ENCODE measurements around the gene D2HGDH. TPM values are rescaled to one million over a fixed set of nuclear protein-coding genes. Genes with fewer than 3 reads are reported as not detected.

D2HGDH gene
- total RNA-seq, 1 donor from 2014 or later = 10.0 TPM

GRCh38 chr2:241811201-241811951 is 76.9 kb downstream of the D2HGDH start:
- FAIRE-seq (no peak), DNase-seq (ENCODE audit: low read depth) (no peak)

GRCh38 chr2:241811952-241812729 is 77.7 kb downstream of the D2HGDH start:
- no peak for DNase-seq (ENCODE audit: low read depth)

More at GRCh38 chr2:241811201-241811951, 76.9 kb downstream of the D2HGDH start:
- Mint-ChIP-seq H3K9me3 (ENCODE audit: unreplicated experiment) (no peaks in the 10 kb centered on the region), H3K27ac (ENCODE audit: unreplicated experiment) (no peak overlapping the region), H3K27me3 (ENCODE audit: low read depth, unreplicated experiment) (peaks cover 4% of the 10 kb centered on the region), H3K4me1 (ENCODE audit: low read depth, unreplicated experiment) (peaks cover 5% of the 10 kb centered on the region), H3K36me3 (ENCODE audit: low read depth, unreplicated experiment) (no peaks in the 10 kb centered on the region), H3K4me3 (ENCODE audit: unreplicated experiment) (no peak overlapping the region)
- H3K4me1 ChIP-seq (ENCODE audit: insufficient read depth, low read length) = no peaks in the 10 kb centered on the region
- H3K27ac ChIP-seq (ENCODE audit: low read depth, low read length) = no peak overlapping the region
- H2AFZ ChIP-seq (ENCODE audit: low read depth, low read length) = no peak overlapping the region
- no peak overlapping the region for H3K4me3 ChIP-seq (ENCODE audit: insufficient read depth, low read depth, low read length)
- TF ChIP-seq EZH2 (IDR thresholded peaks at IDR 0.05; ENCODE audit: insufficient read depth, low read length) (no peak), CTCF (IDR thresholded peaks at IDR 0.05; ENCODE audit: insufficient read depth, low read depth, low read length) (no peak)
- no peaks in the 10 kb centered on the region for H3K36me3 ChIP-seq (ENCODE audit: insufficient read depth, low read length)
- no peak overlapping the region for H3K9ac ChIP-seq (ENCODE audit: low read length)
- no peaks in the 10 kb centered on the region for H3K27me3 ChIP-seq (ENCODE audit: insufficient read depth, low read length)
- no peak overlapping the region for H3K4me2 ChIP-seq (ENCODE audit: low read length)
- H3K79me2 ChIP-seq (ENCODE audit: insufficient read depth, low read length) = no peaks in the 10 kb centered on the region
- H4K20me1 ChIP-seq (ENCODE audit: insufficient read depth, low read length) = no peaks in the 10 kb centered on the region
- H3K9me3 ChIP-seq (ENCODE audit: insufficient read depth, low read depth, low read length) = no peaks in the 10 kb centered on the region

More at GRCh38 chr2:241811952-241812729, 77.7 kb downstream of the D2HGDH start:
- Histone ChIP-seq H2AFZ (ENCODE audit: low read depth, low read length) (no peak overlapping the region), H3K4me1 (ENCODE audit: insufficient read depth, low read length) (no peaks in the 10 kb centered on the region), H3K4me3 (ENCODE audit: insufficient read depth, low read depth, low read length) (no peak overlapping the region), H3K36me3 (ENCODE audit: insufficient read depth, low read length) (no peaks in the 10 kb centered on the region), H3K9me3 (ENCODE audit: insufficient read depth, low read depth, low read length) (no peaks in the 10 kb centered on the region), H3K9ac (ENCODE audit: low read length) (no peak overlapping the region), H4K20me1 (ENCODE audit: insufficient read depth, low read length) (no peaks in the 10 kb centered on the region), H3K27me3 (ENCODE audit: insufficient read depth, low read length) (no peaks in the 10 kb centered on the region), H3K79me2 (ENCODE audit: insufficient read depth, low read length) (no peaks in the 10 kb centered on the region), H3K27ac (ENCODE audit: low read depth, low read length) (no peak overlapping the region), H3K4me2 (ENCODE audit: low read length) (no peak overlapping the region)
- Mint-ChIP-seq H3K27ac (ENCODE audit: unreplicated experiment) (no peak overlapping the region), H3K27me3 (ENCODE audit: low read depth, unreplicated experiment) (peaks cover 4% of the 10 kb centered on the region), H3K9me3 (ENCODE audit: unreplicated experiment) (no peaks in the 10 kb centered on the region), H3K4me1 (ENCODE audit: low read depth, unreplicated experiment) (peaks cover 5% of the 10 kb centered on the region), H3K36me3 (ENCODE audit: low read depth, unreplicated experiment) (no peaks in the 10 kb centered on the region), H3K4me3 (ENCODE audit: unreplicated experiment) (no peak overlapping the region)
- FAIRE-seq = no peak
- TF ChIP-seq EZH2 (IDR thresholded peaks at IDR 0.05; ENCODE audit: insufficient read depth, low read length) = no peak
- no peak for TF ChIP-seq CTCF (IDR thresholded peaks at IDR 0.05; ENCODE audit: insufficient read depth, low read depth, low read length)
